Right atrium auricular region (tissue), 2 donors: Measurements from ENCODE around the gene ATP1A1. TPM values are rescaled to one million over a fixed set of nuclear protein-coding genes. Genes with fewer than 3 reads are reported as not detected.

Experiments used
- DNase-seq: peaks from one replicate; pipeline ENCODE4 v3.0.0-alpha.2; 2019; ENCODE audit warnings: low spot score
- H3K27ac ChIP-seq, 2 donors: fragments of 200-600 bp; sonication (generic); 1 replicate in 1 of 2; 2 replicates in 1 of 2; pipeline ENCODE4 v1.5.1; 2016 to 2019
- H3K27me3 ChIP-seq, 2 donors: fragments of 200-600 bp; sonication (generic); one replicate each; pipeline versions ENCODE4 v1.5.1 to v1.6.0; 2017 to 2019
- H3K36me3 ChIP-seq: fragments of 200-600 bp; sonication (generic); one replicate; pipeline ENCODE4 v1.5.1; 2016
- H3K4me1 ChIP-seq, 2 donors: fragments of 200-600 bp; sonication (generic); one replicate each; pipeline versions ENCODE4 v1.5.1 to v1.6.0; 2017 to 2019
- H3K4me3 ChIP-seq, 2 donors: fragments of 200-600 bp; sonication (generic); 1 replicate in 1 of 2; 2 replicates in 1 of 2; pipeline ENCODE4 v1.5.1; 2017 to 2019; ENCODE audit warnings: mild to moderate bottlenecking in 1 of 2, moderate library complexity in 1 of 2
- H3K9me3 ChIP-seq, 2 donors: fragments of 200-600 bp; sonication (generic); one replicate each; pipeline ENCODE4 v1.5.1; 2019
- total RNA-seq, 2 donors: library from RNA; depleted of rRNA; stranded (reverse); fragments of >200 nt; gene quantifications; one replicate each; pipeline ENCODE4 v1.1.0, GENCODE V29; 2016
- TF ChIP-seq, protein P1 (sequence below), 2 donors: fragments of 200-600 bp; sonication (generic); IDR thresholded peaks; one replicate each; pipeline ENCODE4 v1.5.1; 2019; ENCODE audit warnings: antibody characterized with exemption in 2 of 2

Gene ATP1A1
- total RNA-seq, 2 donors from 2014 or later, result 148 to 256 TPM

DNA sequence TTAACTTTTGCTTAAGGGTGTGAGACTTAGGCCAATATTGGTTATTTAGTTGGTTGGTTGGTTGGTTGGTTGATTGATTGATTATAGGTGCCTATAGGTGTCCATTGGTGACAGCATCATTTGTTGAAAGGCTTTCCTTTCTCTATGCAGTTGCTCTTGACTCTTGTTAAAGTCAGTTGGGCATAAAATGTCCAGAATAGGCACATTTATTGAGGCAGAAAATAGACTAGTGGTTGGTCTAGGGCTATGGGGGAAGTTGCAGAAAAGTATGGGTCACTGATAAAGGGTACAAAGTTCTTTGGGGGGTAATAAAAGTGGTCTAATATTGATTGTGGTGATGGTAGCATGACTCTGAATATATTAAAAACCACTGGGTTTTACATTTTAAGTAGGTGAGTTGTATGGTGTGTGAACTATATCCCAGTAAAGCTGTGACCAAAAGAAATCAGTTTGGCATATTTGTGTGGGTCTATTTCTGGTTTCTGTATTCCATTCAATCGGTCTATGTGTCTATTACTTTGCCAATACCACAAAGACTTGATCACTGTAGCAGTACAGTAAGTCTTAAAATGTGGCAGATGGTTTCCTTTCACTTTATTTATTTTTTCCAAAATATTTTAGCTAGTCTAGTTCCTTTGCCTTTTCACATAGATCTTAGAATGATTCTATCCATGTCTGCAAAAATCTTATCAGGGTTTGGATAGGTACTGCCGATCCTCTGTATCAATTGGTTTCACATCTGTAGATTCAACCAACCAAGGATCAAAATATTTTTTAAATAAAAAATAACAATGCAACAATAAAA lies 63.0 kb downstream of the ATP1A1 start:
- Histone ChIP-seq H3K27ac (no peak overlapping the region), H3K9me3 (no peaks in the 10 kb centered on the region), H3K36me3 (no peaks in the 10 kb centered on the region)

DNA sequence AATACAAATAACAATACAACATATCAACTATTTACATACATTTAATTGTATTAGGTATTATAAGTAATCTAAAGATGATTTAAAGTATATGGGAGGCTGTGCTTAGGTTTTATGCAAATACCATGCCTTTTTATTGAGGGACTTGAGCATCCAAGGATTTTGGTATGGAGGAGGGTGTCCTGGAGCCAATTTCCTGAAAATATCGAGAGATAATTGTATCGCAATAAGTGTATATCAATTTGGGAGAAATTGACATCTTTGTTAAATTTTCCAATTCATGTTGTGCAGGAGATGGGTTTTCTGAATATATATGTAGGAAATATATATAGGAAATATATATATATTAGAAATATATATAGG lies 63.5 kb downstream of the ATP1A1 start:
- no peaks in the 10 kb centered on the region for H3K36me3 ChIP-seq
- peaks cover 0 to 13% of the 10 kb centered on the region in 2 donors for H3K4me1 ChIP-seq
- DNase-seq, result no peak

More for the DNA sequence above, 63.0 kb downstream of the ATP1A1 start:
- DNase-seq, result no peak
- Histone ChIP-seq H3K4me1 (peaks cover 0 to 13% of the 10 kb centered on the region in 2 donors), H3K27me3 (no peaks in the 10 kb centered on the region), H3K4me3 (no peak overlapping the region)
- TF ChIP-seq, protein P1, sequence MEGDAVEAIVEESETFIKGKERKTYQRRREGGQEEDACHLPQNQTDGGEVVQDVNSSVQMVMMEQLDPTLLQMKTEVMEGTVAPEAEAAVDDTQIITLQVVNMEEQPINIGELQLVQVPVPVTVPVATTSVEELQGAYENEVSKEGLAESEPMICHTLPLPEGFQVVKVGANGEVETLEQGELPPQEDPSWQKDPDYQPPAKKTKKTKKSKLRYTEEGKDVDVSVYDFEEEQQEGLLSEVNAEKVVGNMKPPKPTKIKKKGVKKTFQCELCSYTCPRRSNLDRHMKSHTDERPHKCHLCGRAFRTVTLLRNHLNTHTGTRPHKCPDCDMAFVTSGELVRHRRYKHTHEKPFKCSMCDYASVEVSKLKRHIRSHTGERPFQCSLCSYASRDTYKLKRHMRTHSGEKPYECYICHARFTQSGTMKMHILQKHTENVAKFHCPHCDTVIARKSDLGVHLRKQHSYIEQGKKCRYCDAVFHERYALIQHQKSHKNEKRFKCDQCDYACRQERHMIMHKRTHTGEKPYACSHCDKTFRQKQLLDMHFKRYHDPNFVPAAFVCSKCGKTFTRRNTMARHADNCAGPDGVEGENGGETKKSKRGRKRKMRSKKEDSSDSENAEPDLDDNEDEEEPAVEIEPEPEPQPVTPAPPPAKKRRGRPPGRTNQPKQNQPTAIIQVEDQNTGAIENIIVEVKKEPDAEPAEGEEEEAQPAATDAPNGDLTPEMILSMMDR (IDR thresholded peaks at IDR 0.05), result no peak

DNA sequence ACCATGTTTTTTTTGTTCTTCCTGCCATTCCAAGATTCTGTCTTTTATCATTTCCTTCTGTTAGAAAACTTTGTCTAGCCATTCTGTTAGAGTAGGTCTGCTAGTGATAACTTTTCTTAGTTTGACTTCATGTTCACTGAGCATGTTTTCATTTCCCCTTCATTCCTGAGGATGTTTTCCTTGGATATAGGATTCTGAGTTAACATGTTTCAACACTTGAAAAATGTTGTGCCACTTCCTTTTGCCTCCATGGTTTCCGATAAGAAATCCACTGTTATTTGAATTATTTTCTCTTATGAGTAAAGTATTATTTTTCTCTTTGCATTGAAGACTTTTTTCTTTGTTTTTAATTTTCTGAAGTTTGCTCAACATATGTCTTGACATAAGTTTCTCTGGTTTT lies 66.7 kb downstream of the ATP1A1 start:
- H3K9me3 ChIP-seq, result no peaks in the 10 kb centered on the region
- TF ChIP-seq, protein P1 (IDR thresholded peaks at IDR 0.05), result no peak
- no peak for DNase-seq
- H3K27ac ChIP-seq, result no peak overlapping the region
- no peaks in the 10 kb centered on the region for H3K36me3 ChIP-seq
- H3K4me3 ChIP-seq, result no peak overlapping the region
- no peaks in the 10 kb centered on the region for H3K4me1 ChIP-seq
- H3K27me3 ChIP-seq, result no peaks in the 10 kb centered on the region

More for the DNA sequence above, 63.5 kb downstream of the ATP1A1 start:
- no peak overlapping the region for H3K4me3 ChIP-seq
- no peaks in the 10 kb centered on the region for H3K9me3 ChIP-seq
- TF ChIP-seq, protein P1 (IDR thresholded peaks at IDR 0.05), result no peak
- H3K27me3 ChIP-seq, result no peaks in the 10 kb centered on the region
- H3K27ac ChIP-seq, result no peak overlapping the region

DNA sequence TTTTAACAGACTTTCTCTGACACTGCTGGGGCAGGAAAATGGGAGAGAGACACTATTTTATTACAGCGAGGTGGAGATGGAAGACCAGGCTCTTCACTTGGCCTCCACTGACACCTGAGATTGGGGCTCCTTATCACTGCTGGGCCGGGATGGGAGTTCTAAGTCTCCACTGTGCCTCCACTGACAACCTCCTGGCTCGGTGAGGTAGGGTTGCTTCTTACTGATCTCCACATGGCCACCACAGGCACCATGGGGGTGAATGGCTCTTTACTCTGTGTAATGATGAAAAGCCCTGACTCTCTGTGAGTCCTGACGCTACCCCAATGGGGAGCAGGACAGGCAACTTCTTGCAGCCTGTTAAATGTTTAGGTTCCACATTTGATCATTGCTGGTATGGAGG lies 67.7 kb downstream of the ATP1A1 start:
- TF ChIP-seq, protein P1 (IDR thresholded peaks at IDR 0.05), result no peak
- Histone ChIP-seq H3K4me1 (no peaks in the 10 kb centered on the region), H3K36me3 (no peaks in the 10 kb centered on the region), H3K4me3 (no peak overlapping the region), H3K27me3 (no peaks in the 10 kb centered on the region), H3K9me3 (no peaks in the 10 kb centered on the region), H3K27ac (no peak overlapping the region)
- DNase-seq, result no peak

DNA sequence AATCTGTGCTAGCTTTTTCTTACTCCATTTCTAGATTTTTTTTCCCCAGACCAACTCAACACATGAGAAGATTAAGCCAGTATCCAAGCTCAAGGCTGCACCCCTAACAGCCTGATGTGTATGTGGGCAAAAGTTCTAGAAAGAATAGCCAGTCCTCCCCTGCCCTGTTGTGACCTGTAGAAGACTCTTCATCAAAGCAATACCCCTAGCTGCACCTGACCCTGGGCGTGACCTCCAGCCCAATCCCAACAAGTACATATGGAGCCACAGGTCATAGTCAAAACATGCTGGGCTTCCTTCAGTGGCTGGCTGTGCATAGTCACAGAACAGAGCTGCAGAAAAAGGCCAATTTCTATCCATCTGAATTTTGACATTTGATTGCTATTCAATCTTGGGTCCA lies 72.5 kb downstream of the ATP1A1 start:
- Histone ChIP-seq H3K9me3 (no peaks in the 10 kb centered on the region), H3K4me3 (no peak overlapping the region), H3K27ac (no peak overlapping the region), H3K36me3 (no peaks in the 10 kb centered on the region), H3K4me1 (no peaks in the 10 kb centered on the region), H3K27me3 (no peaks in the 10 kb centered on the region)
- no peak for DNase-seq
- TF ChIP-seq, protein P1 (IDR thresholded peaks at IDR 0.05), result no peak

DNA sequence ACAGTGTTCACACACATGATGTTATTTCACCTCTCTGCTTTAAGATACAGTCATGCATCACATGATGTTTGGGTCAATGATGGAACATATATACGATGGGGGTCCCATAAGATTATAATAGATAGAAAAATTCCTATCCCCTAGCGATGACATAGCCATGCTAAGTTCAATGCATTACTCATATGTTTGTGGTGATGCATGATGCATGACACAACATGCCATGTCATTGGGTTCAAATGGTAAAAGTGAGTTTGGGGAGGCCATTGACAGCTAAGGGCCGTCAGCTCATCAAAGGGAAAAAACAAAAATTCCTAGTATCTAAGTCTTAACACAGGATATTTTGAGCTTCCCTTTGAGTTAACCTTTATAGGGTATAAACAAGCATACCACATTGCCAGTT lies 73.6 kb downstream of the ATP1A1 start:
- Histone ChIP-seq H3K9me3 (no peaks in the 10 kb centered on the region), H3K4me1 (no peaks in the 10 kb centered on the region), H3K27ac (no peak overlapping the region), H3K27me3 (no peaks in the 10 kb centered on the region), H3K4me3 (no peak overlapping the region), H3K36me3 (no peaks in the 10 kb centered on the region)
- no peak for DNase-seq
- TF ChIP-seq, protein P1 (IDR thresholded peaks at IDR 0.05), result no peak
